ENCODE measurements around the gene KCNH8.

The KCNH8 gene

GRCh38 chr3:19531426-19531825 is 383.1 kb downstream of the KCNH8 start:
- H3K4me3 ChIP-seq (ENCODE audit: low read depth, low read length): no peak overlapping the region

GRCh38 chr3:19539518-19540392 is 391.4 kb downstream of the KCNH8 start:
- TF ChIP-seq CTCF (IDR thresholded peaks at IDR 0.05): no peak
- no peaks in the 10 kb centered on the region for H3K9me3 ChIP-seq (ENCODE audit: control insufficient read depth, low read length)
- no peaks in the 10 kb centered on the region for H3K27me3 ChIP-seq (ENCODE audit: control insufficient read depth, insufficient read depth, low read length)
- H3K36me3 ChIP-seq (ENCODE audit: control insufficient read depth, insufficient read depth, low read length): no peaks in the 10 kb centered on the region
- H3K27ac ChIP-seq: no peak overlapping the region
- no peak overlapping the region for H3K9ac ChIP-seq
- H2AFZ ChIP-seq: no peak overlapping the region
- no peak overlapping the region for H3K4me3 ChIP-seq (ENCODE audit: low read depth, low read length)
- no peaks in the 10 kb centered on the region for H3K79me2 ChIP-seq
- no peaks in the 10 kb centered on the region for H3K4me1 ChIP-seq
- no peak overlapping the region for H3K4me2 ChIP-seq (ENCODE audit: low read length)

More at GRCh38 chr3:19531426-19531825, 383.1 kb downstream of the KCNH8 start:
- H3K9ac ChIP-seq: no peak overlapping the region
- no peaks in the 10 kb centered on the region for H3K9me3 ChIP-seq (ENCODE audit: control insufficient read depth, low read length)
- no peak for TF ChIP-seq CTCF (IDR thresholded peaks at IDR 0.05)
- H3K79me2 ChIP-seq: no peaks in the 10 kb centered on the region
- H3K4me1 ChIP-seq: no peaks in the 10 kb centered on the region
- H3K36me3 ChIP-seq (ENCODE audit: control insufficient read depth, insufficient read depth, low read length): no peaks in the 10 kb centered on the region
- no peak overlapping the region for H3K27ac ChIP-seq
- H2AFZ ChIP-seq: no peak overlapping the region
- no peaks in the 10 kb centered on the region for H3K27me3 ChIP-seq (ENCODE audit: control insufficient read depth, insufficient read depth, low read length)
- H3K4me2 ChIP-seq (ENCODE audit: low read length): no peak overlapping the region

- Histone ChIP-seq H3K9me3 (ENCODE audit: control insufficient read depth, low read length) (no peaks in the 10 kb centered on the region), H3K27ac (no peak overlapping the region), H3K36me3 (ENCODE audit: control insufficient read depth, insufficient read depth, low read length) (no peaks in the 10 kb centered on the region), H3K4me2 (ENCODE audit: low read length) (no peak overlapping the region), H3K4me3 (ENCODE audit: low read depth, low read length) (no peak overlapping the region), H3K27me3 (ENCODE audit: control insufficient read depth, insufficient read depth, low read length) (no peaks in the 10 kb centered on the region), H3K79me2 (no peaks in the 10 kb centered on the region), H3K9ac (no peak overlapping the region), H3K4me1 (no peaks in the 10 kb centered on the region), H2AFZ (no peak overlapping the region)
- TF ChIP-seq CTCF (IDR thresholded peaks at IDR 0.05): no peak
Measured at GRCh38 chr3:19540464-19540863, 392.2 kb downstream of the KCNH8 start.

GRCh38 chr3:19541284-19541683 is 393.0 kb downstream of the KCNH8 start:
- no peak overlapping the region for H3K9ac ChIP-seq
- no peaks in the 10 kb centered on the region for H3K9me3 ChIP-seq (ENCODE audit: control insufficient read depth, low read length)
- no peak overlapping the region for H3K4me3 ChIP-seq (ENCODE audit: low read depth, low read length)
- no peaks in the 10 kb centered on the region for H3K79me2 ChIP-seq
- TF ChIP-seq CTCF (IDR thresholded peaks at IDR 0.05): no peak
- no peaks in the 10 kb centered on the region for H3K36me3 ChIP-seq (ENCODE audit: control insufficient read depth, insufficient read depth, low read length)
- H3K4me1 ChIP-seq: no peaks in the 10 kb centered on the region
- H3K27me3 ChIP-seq (ENCODE audit: control insufficient read depth, insufficient read depth, low read length): no peaks in the 10 kb centered on the region
- H3K27ac ChIP-seq: no peak overlapping the region
- H3K4me2 ChIP-seq (ENCODE audit: low read length): no peak overlapping the region
- no peak overlapping the region for H2AFZ ChIP-seq

All from parathyroid adenoma (tissue), 2 donors.